SK-N-SH (cell line): ENCODE results near the gene TDP2. TPM values are rescaled to one million over a fixed set of nuclear protein-coding genes. Genes with fewer than 3 reads are reported as not detected.

Experiments used
- CTCF ChIA-PET: fragments of 300-600, 350-600 bp; formaldehyde crosslinking; extraction: SDS; loops from one replicate; lab custom pipeline; 2021; lab: Yijun Ruan, JAX
- POLR2A ChIA-PET: fragments of 350-600 bp; sonication (Branson Sonifier 250); formaldehyde crosslinking; extraction: SDS; loops from one replicate; lab custom pipeline; 2020; ENCODE audit warnings: antibody characterized with exemption, inconsistent platforms; lab: Yijun Ruan, JAX
- DNase-seq: peaks from one replicate; pipeline ENCODE4 v3.0.0; 2012
- H2AFZ ChIP-seq: fragments of 200-600 bp; sonication (generic); 2 replicates; pipeline ENCODE4 v1.8.1; 2016; ENCODE audit warnings: antibody characterized with exemption, mild to moderate bottlenecking, low read depth
- H3F3A ChIP-seq: fragments of 200-600 bp; sonication (generic); replicated peaks from 2 replicates; pipeline ENCODE3; 2016; ENCODE audit warnings: antibody characterized with exemption, mild to moderate bottlenecking; ENCODE audit not compliant: insufficient read depth
- H3K27ac ChIP-seq, 2 experiments: fragments of 200-500 bp in 1 of 2; fragments of 200-600 bp in 1 of 2; sonication (Bioruptor generic) in 1 of 2; sonication (generic), shearing (Covaris generic) in 1 of 2; 2 replicates each; pipeline versions ENCODE4 v1.5.1 to v1.6.1; 2014 to 2016; ENCODE audit warnings: low read depth in 2 of 2, inconsistent platforms in 1 of 2, low read length in 1 of 2, mild to moderate bottlenecking in 1 of 2, mixed read lengths in 1 of 2
- H3K27me3 ChIP-seq: fragments of 200-600 bp; sonication (generic), shearing (Covaris generic); 2 replicates; pipeline ENCODE4 v1.6.1; 2016; ENCODE audit warnings: mixed run types; ENCODE audit not compliant: insufficient read depth
- H3K36me3 ChIP-seq, 2 experiments: fragments of 200-500 bp in 1 of 2; fragments of 200-600 bp in 1 of 2; sonication (Bioruptor generic) in 1 of 2; sonication (generic) in 1 of 2; replicated peaks in 1 of 2; 2 replicates each; pipeline versions ENCODE3 to v1.5.1; 2014 to 2016; ENCODE audit warnings: low read length in 1 of 2, mild to moderate bottlenecking in 1 of 2; ENCODE audit not compliant: insufficient read depth in 2 of 2, control insufficient read depth in 1 of 2
- H3K4me1 ChIP-seq, 2 experiments: fragments of 200-500 bp in 1 of 2; fragments of 200-600 bp in 1 of 2; sonication (Bioruptor generic) in 1 of 2; sonication (generic), shearing (Covaris generic) in 1 of 2; 2 replicates each; pipeline versions ENCODE4 v1.5.1 to v1.6.1; 2014 to 2016; ENCODE audit warnings: low read depth in 1 of 2, low read length in 1 of 2, mixed run types in 1 of 2; ENCODE audit not compliant: insufficient read depth in 2 of 2, control insufficient read depth in 1 of 2
- H3K4me2 ChIP-seq: fragments of 200-600 bp; sonication (generic), shearing (Covaris generic); 2 replicates; pipeline ENCODE4 v1.6.1; 2017; ENCODE audit warnings: mixed run types
- H3K4me3 ChIP-seq, 2 experiments: fragments of 200-500 bp in 1 of 2; fragments of 200-600 bp in 1 of 2; sonication (Bioruptor generic) in 1 of 2; sonication (generic), shearing (Covaris generic) in 1 of 2; 2 replicates each; pipeline versions ENCODE4 v1.5.1 to v1.8.1; 2014 to 2016; ENCODE audit warnings: low read depth in 2 of 2, inconsistent platforms in 1 of 2, low read length in 1 of 2, mild to moderate bottlenecking in 1 of 2, mixed read lengths in 1 of 2, moderate library complexity in 1 of 2
- H3K79me2 ChIP-seq: fragments of 200-600 bp; sonication (generic); 2 replicates; pipeline ENCODE4 v1.8.1; 2017; ENCODE audit warnings: mild to moderate bottlenecking; ENCODE audit not compliant: insufficient read depth
- H3K9ac ChIP-seq: fragments of 200-600 bp; sonication (generic); 2 replicates; pipeline ENCODE4 v1.6.1; 2017; ENCODE audit warnings: mixed run types
- H3K9me2 ChIP-seq: fragments of 200-600 bp; sonication (generic); 2 replicates; pipeline ENCODE4 v1.6.1; 2017; ENCODE audit warnings: mixed run types
- H3K9me3 ChIP-seq: fragments of 200-600 bp; sonication (generic); 2 replicates; pipeline ENCODE4 v1.6.1; 2017; ENCODE audit warnings: mixed run types, mild to moderate bottlenecking, moderate library complexity
- H4K20me1 ChIP-seq: fragments of 200-600 bp; sonication (generic); 2 replicates; pipeline ENCODE4 v1.6.1; 2017; ENCODE audit warnings: mild to moderate bottlenecking, mixed run types; ENCODE audit not compliant: insufficient read depth
- ELF1 ChIP-seq: IDR thresholded peaks from 2 replicates; pipeline ENCODE4 v1.4.0; 2012
- EP300 ChIP-seq, 2 experiments: IDR thresholded peaks; 2 replicates each; pipeline versions ENCODE4 v1.4.0 to v1.6.1; 2012; ENCODE audit warnings: borderline replicate concordance in 1 of 2, low read depth in 1 of 2, low read length in 1 of 2
- EZH2phosphoT487 ChIP-seq: fragments of 200-600 bp; sonication (generic); IDR thresholded peaks from 2 replicates; pipeline ENCODE4 v1.6.1; 2017; ENCODE audit warnings: low read depth, mixed run types, mild to moderate bottlenecking, antibody characterized with exemption, moderate library complexity, borderline replicate concordance
- FOSL2 ChIP-seq: IDR thresholded peaks from 2 replicates; pipeline ENCODE4 v1.4.0; 2012; ENCODE audit warnings: low read depth, mild to moderate bottlenecking, moderate library complexity, borderline replicate concordance
- FOXJ3 ChIP-seq: sonication (generic); formaldehyde crosslinking; IDR thresholded peaks from 2 replicates; pipeline ENCODE4 v1.5.1; 2020; ENCODE audit warnings: mild to moderate bottlenecking, missing genetic modification reagents
- FOXM1 ChIP-seq: IDR thresholded peaks from 2 replicates; pipeline ENCODE4 v1.4.0; 2012; ENCODE audit warnings: low read depth, mild to moderate bottlenecking
- IRF3 ChIP-seq: fragments of 150-350 bp; IDR thresholded peaks from 2 replicates; pipeline ENCODE4 v1.6.1; 2016; ENCODE audit warnings: mild to moderate bottlenecking, low read depth, low read length
- MAX ChIP-seq: IDR thresholded peaks from 2 replicates; pipeline ENCODE4 v1.4.0; 2012; ENCODE audit warnings: low read depth
- MEF2A ChIP-seq: IDR thresholded peaks from 2 replicates; pipeline ENCODE4 v1.4.0; 2012; ENCODE audit warnings: low read depth, borderline replicate concordance
- NFIC ChIP-seq: IDR thresholded peaks from 2 replicates; pipeline ENCODE4 v1.4.0; 2012; ENCODE audit warnings: borderline replicate concordance
- NRF1 ChIP-seq: IDR thresholded peaks from 2 replicates; pipeline ENCODE4 v1.6.1; 2012; ENCODE audit warnings: low read depth, mild to moderate bottlenecking, low read length
- POLR2AphosphoS5 ChIP-seq: IDR thresholded peaks from 2 replicates; pipeline ENCODE4 v1.6.1; 2012; ENCODE audit warnings: low read depth, low read length
- RFX5 ChIP-seq: IDR thresholded peaks from 2 replicates; pipeline ENCODE4 v1.6.1; 2012; ENCODE audit warnings: mild to moderate bottlenecking, improper control_type of control experiment, low read length
- SIN3A ChIP-seq: IDR thresholded peaks from 2 replicates; pipeline ENCODE4 v1.6.1; 2012; ENCODE audit warnings: low read depth, mild to moderate bottlenecking, low read length, moderate library complexity, borderline replicate concordance
- SMC3 ChIP-seq: IDR thresholded peaks from 2 replicates; pipeline ENCODE4 v1.6.1; 2012; ENCODE audit warnings: low read depth, low read length, improper control_type of control experiment
- TAF1 ChIP-seq: IDR thresholded peaks from 2 replicates; pipeline ENCODE4 v1.6.1; 2012; ENCODE audit warnings: low read depth, mild to moderate bottlenecking, low read length, moderate library complexity, borderline replicate concordance
- TEAD4 ChIP-seq: IDR thresholded peaks from 2 replicates; pipeline ENCODE4 v1.4.0; 2012; ENCODE audit warnings: mild to moderate bottlenecking, borderline replicate concordance; ENCODE audit not compliant: insufficient read depth
- USF2 ChIP-seq: fragments of 150-350 bp; IDR thresholded peaks from 2 replicates; pipeline ENCODE4 v1.6.1; 2017; ENCODE audit warnings: antibody characterized with exemption, low read length, low read depth, borderline replicate concordance
- ZBTB33 ChIP-seq: IDR thresholded peaks from 2 replicates; pipeline ENCODE4 v1.4.0; 2012; ENCODE audit warnings: low read depth, borderline replicate concordance
- WGBS: methylation state at CpG from one replicate; pipeline ENCODE4 v1.1.6; 2017; ENCODE audit warnings: low lambda C conversion rate; 5-methylcytosine and 5-hydroxymethylcytosine counted together
- polyA plus RNA-seq, 3 experiments: library from polyadenylated mRNA; depleted of rRNA; stranded (reverse); fragments of >200 nt; gene quantifications; 2 replicates each; pipeline ENCODE4 v1.2.3, GENCODE V29; 2012

TDP2 gene
- polyA plus RNA-seq, 1 of the 3 experiments (the other 2 are of a cell fraction) = 20.0 TPM

GRCh38 chr6:24709014-24709711 is 42.5 kb upstream of the TDP2 start:
- Histone ChIP-seq H3K9me3 (no peaks in the 10 kb centered on the region), H3K9ac (no peak overlapping the region), H3K4me1 (peaks cover 0 to 3% of the 10 kb centered on the region in 2 experiments; a peak in 1 of 4 replicates), H3K9me2 (no peaks in the 10 kb centered on the region), H3K36me3 (peaks cover 85 to 97% of the 10 kb centered on the region in 2 experiments), H3K4me3 (no peak overlapping the region), H3K79me2 (peaks cover 66% of the 10 kb centered on the region), H2AFZ (no peak overlapping the region), H3F3A (peaks cover 43% of the 10 kb centered on the region), H3K27ac (no peak overlapping the region), H3K4me2 (no peak overlapping the region), H3K27me3 (no peaks in the 10 kb centered on the region), H4K20me1 (peaks cover 53% of the 10 kb centered on the region)
- ChIA-PET POLR2A (no interaction called here), CTCF (interaction anchor here (0.6 to 2.3 kb wide), 3 partner anchors 30 to 129 kb away, joined by 3 to 8 read pairs (median 3); partner anchors contain the start of genes ACOT13 and TDP2)
- TF ChIP-seq RFX5 (no peak), IRF3 (no peak), TAF1 (no peak), ZBTB33 (no peak), FOSL2 (no peak), MAX (no peak), TEAD4 (no peak), NRF1 (no peak), NFIC (no peak)
- DNase-seq = no peak
- WGBS = 95% methylated on average over 4 of the region's 4 CpGs

GRCh38 chr6:24708612-24709011 is 41.9 kb upstream of the TDP2 start:
- DNase-seq = no peak
- H4K20me1 ChIP-seq = peaks cover 47% of the 10 kb centered on the region
- peaks cover 61% of the 10 kb centered on the region for H3K79me2 ChIP-seq
- 82% methylated on average over 3 of the region's 3 CpGs for WGBS
- no peaks in the 10 kb centered on the region for H3K9me3 ChIP-seq
- no peak overlapping the region for H3K4me2 ChIP-seq
- no peak overlapping the region for H3K9ac ChIP-seq
- CTCF ChIA-PET = interaction anchor here (0.7 to 2.3 kb wide), 5 partner anchors 12 to 128 kb away, joined by 3 to 8 read pairs (median 3); partner anchors contain the start of genes ACOT13 and TDP2
- H3K9me2 ChIP-seq = no peaks in the 10 kb centered on the region
- H3F3A ChIP-seq = peaks cover 48% of the 10 kb centered on the region
- H3K36me3 ChIP-seq = peaks cover 85 to 97% of the 10 kb centered on the region in 2 experiments
- H3K4me3 ChIP-seq = no peak overlapping the region
- no peak overlapping the region for H2AFZ ChIP-seq
- H3K4me1 ChIP-seq = 0 out of 4 replicates have a peak, but pooled peaks cover 0 to 3% of the 10 kb centered on the region in 2 experiments
- no peaks in the 10 kb centered on the region for H3K27me3 ChIP-seq
- POLR2A ChIA-PET = no interaction called here
- no peak overlapping the region for H3K27ac ChIP-seq
- TF ChIP-seq SIN3A (no peak), MAX (no peak), TAF1 (no peak), MEF2A (no peak), POLR2AphosphoS5 (no peak), ZBTB33 (no peak), FOXJ3 (CRISPR knock-in tag) (no peak), FOXM1 (no peak), SMC3 (no peak), EP300 (IDR thresholded peaks at IDR 0.05; ENCODE audit: borderline replicate concordance in 1 of 2, low read depth in 1 of 2, low read length in 1 of 2) (no peak), ELF1 (no peak), USF2 (no peak), FOSL2 (no peak), EZH2phosphoT487 (no peak)
